HG02884 (cell line): ENCODE results near the gene SBNO2.
A peak's percentile ranks its signal among the peaks of the same experiment; 100 is the strongest.
"Not testable (repeated sequence)": the region's sequence is repeated elsewhere in the genome, so short reads cannot be mapped to it uniquely, and the experiment has no call there.

ENCODE experiments used
- ATAC-seq: cut with Tn5 transposase; IDR thresholded peaks from one replicate; pipeline ENCODE4 v1.9.1; 2021; ENCODE audit warnings: mild to moderate bottlenecking, moderate library complexity; ENCODE audit not compliant: unreplicated experiment

Gene SBNO2

DNA sequence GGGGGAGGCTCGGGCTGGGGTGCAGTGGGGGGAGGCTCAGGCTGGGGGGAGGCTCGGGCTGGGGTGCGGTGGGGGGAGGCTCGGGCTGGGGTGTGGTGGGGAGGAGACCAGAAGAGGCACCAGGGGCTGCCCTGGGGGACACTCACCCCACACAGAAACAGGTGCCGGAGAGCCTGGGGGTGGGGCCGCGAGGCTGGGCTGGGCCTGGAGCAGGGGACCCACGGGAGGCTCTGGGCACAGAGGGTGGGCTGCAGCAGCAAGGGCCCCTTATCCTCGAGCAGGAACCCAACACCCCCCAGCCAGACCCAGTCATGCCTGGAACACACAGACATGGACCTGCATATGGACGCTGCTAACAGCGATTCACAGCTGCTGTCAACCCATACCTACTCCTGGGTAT lies 35.9 kb downstream of the SBNO2 start:
- no peak for ATAC-seq

DNA sequence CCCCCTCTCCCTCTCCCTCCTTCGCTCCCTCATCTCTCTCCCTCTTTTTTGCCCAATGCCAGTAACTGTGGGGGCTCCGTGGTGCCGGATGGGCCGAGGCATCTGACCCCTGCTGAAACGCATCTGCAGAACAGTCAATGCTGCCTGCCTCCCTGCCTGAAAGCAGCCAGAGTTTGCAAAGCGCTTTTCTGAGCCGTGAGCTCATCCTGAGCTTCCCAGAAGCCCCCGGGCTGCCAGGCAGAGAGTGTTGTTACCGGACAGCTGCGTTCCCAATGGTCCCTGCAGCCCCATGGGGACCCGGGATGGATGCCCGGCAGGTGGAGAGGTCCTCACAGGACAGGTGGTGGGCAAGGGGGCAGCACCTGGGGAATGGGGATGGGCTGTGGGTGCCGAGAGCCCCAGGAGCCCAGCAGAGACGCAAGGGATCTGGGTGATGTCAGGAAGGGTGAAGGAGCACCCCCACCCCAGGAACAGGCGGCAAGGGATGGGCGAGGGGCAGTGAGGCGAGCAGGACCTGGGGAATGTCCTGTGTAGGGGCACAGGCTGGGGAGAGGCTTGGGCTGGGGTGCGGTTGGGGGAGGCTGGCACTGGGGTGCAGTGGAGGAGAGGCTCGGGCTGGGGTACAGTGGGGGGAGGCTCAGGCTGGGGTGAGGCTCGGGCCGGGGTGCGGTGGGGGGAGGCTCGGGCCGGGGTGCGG lies 37.3 kb downstream of the SBNO2 start:
- ATAC-seq = no peak

DNA sequence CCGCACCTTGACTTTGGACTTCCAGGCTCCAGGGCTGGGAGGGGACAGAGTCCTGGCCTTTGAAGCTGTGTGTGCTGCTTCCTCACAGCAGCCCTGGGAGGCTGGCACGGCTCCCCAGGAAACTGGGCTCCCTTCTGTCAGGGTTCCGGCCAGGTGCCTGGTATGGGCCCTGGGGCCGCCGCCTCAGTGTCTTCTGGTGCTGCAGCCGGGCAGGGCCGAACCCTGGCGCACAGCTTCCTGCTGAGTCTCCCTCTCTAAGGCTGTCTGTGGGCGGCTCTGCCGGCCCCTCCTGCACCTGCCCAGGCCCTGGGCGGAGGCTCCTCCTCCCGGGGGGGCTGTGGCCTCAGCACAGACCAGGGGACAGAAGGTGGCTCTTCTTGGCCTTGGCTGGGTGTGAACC lies 37.9 kb downstream of the SBNO2 start:
- no peak for ATAC-seq

DNA sequence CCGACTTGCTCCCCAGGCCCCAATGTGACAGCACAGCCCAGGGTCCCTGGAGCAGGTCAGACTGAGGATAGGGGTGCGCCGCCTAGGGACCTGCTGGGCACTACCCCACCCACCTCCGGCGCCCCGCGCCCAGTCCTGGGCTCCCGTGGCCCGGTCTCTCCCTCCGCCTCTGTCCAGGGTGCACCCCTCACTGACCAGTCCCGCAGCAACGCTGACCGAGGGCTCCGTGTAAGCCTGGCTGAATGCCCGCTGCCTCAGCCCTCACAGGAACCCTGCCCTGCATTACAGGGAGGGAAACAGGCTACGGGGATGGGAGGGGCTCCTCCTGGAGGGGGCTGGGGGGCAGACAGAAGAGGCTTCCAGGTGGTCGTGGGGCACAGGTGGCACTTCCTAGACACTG lies 38.6 kb downstream of the SBNO2 start:
- ATAC-seq = no peak

DNA sequence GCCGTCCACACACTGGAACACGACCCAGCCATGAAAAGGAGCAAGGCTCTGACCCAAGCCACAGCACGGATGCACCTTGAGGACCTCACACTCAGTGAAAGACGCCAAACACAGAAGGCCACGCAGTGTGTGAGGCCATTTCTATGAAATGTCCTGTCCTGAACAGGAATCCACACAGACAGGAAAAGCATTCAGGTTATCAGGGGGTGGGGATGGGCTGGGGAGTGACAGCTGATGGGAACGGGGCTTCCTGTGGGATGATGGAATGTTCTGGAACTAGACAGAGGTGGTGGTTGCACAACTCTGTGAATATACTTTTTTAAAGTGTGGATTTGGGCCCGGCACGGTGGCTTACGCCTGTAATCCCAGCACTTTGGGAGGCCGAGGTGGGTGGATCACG lies 39.6 kb downstream of the SBNO2 start:
- no peak for ATAC-seq

DNA sequence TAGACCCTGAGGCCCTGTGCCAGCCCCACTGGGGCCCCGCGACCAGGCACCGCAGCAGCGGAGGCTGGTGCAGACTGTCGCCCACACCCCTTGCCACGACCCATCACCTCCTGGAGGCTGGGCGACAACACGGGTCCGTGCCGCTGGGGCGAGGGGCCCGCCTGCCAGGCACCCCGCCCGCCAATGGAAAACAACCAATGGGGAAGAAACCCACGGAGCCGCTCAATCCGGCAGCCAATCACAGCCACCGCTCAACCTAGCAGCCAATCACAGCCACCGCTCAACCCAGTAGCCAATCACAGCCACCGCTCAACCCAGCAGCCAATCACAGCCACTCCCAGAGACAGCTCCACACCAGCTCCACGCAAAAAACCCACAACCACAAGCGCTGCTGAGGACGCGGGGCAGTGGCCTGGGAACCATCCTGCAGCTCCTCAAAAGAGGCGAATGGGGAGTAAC lies 40.6 kb downstream of the SBNO2 start:
- ATAC-seq = no peak

DNA sequence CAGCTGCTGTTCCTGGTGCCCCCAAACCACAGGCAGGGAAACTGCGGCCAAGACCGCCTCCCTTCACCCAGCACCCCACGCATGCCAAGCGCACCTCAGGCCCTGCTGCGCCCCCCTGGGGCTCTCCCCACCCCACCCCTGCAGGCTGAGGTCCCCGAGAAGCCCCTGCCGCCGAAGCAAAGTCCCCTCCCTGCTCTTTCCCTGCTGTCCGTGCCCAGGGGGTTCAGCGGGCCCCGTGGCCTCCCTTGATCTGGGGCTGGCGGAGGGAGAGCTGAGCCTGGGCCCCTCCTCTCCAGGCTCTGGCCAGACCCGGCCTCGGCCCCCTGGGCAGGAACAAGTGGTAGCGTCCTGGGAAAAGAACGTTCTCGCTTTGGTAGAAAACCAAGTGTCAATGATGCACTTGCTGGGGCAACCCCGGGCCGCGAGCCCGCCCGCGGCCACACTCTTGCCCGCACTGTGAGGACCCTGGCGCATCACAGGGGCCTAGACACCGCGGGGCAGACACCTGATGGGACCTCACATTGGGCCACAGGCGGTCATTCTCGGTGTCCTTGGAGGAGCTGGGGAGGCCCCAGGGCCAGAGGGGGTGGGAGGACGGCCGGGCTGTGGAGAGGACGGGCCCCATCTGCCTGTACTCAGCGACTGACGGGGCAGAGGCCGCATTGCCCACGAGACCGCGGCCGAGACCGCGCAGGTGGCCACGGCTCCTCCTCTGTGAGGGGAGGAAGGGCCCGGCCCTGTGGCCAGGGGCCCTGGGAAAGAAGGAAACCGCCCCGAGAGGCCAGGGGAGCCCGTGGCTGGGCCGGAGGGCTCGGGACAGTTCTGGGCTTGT lies 41.3 kb downstream of the SBNO2 start:
- no peak for ATAC-seq

DNA sequence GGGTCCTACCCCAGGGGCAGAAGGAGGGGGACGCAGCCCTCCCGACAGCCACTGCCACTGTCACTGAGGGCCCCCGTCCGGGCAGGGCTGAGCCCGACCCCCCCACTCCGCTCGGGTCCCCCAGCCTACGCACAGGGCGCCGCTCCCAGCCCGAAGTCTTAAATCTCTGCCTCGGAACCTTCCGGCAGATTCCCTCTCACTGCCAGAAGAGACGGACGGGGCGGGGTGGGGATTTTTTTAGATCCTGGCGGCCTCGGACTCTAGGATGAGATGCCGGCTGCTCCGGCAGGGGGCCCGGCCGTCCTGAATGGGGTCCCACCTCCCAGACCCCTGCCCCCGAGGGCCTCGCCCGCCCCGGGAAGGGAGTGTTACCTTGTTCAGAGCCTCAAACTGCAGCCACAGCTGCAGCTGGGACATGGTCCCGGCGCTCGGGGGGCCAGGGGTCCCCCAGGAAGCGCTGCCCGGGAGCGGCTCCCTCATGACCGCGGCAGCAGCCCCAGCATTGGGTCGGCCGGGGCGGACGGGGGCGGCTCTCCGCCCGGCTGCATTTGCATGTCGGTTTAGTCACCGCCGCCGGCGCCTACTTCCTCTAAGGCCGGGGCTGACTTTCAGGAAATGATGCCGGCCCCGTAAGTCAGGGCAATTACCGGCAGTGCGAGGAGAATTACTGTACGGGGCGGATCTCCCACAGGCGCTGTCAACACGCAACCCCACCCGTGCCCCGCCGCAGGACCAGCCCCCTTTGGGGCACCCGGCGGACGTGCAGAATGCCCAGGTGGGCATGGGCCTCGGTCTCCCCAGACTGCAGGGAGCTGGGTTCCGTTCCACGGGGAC lies 42.1 kb downstream of the SBNO2 start:
- ATAC-seq = peak; percentile 47

DNA sequence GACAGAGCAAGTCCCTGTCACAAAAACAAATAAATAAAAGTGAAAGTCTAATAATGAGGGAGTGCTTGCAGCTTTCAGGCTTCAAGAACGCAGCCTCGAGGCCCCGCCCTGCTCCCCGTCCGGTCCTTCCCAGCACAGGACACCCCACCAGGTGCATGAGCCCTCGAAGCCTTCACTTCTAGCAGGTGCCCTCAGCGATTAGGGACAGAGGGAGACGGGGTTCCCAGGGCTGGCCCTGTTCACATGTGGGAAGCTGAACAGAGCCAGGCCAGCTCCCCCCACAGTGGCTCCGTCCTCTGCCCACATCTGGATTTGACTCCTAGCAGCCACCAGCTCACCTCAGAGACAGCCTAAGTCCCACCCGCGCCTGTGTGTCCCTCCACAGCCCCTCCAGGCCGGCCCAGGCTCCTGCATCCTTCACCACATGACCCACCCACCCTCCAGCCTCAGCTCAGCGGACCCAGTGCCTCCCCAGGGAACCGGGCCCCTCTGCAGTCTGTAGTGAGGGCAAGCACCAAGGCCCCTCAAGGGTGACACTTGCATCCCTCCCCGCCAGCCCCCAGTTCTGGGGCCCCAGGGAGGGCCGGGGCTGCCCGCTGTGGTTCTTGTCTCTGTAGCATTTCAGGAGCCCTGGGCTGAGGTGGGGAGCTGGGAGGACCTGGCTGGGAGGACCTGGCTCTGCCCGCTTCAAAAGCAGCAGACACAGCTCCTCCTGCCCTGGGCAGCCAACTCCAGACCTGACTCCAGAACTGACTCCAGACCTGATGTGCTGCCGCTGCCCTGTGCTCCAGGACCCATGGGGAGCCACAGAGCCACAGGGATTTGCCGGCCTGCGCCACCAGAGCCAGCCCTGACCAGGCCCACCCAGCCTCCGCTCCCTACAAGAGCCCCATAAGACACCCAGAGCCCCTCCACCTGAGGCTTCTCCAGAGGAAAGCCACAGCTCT lies 43.0 kb downstream of the SBNO2 start:
- ATAC-seq = no peak

DNA sequence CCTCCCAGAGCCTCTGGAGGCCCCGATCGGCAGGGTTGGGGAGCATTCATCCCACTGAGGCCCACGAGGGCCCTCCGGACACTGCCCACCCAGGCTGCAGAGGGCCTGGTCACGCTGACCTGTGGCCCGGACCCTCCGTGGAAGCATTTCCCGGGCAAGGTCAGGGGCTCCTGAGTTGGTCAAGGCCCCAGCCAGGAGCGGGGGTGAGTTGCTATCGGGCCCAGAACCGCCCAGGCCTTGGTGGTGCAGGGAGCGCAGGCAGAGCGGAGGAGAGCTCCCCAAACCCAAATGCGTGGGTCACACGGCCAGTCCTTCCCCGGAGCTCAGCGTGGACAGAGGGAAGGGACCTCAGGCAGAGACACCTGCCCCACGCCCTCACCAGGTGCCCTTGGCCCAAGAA lies 44.5 kb downstream of the SBNO2 start:
- no peak for ATAC-seq

DNA sequence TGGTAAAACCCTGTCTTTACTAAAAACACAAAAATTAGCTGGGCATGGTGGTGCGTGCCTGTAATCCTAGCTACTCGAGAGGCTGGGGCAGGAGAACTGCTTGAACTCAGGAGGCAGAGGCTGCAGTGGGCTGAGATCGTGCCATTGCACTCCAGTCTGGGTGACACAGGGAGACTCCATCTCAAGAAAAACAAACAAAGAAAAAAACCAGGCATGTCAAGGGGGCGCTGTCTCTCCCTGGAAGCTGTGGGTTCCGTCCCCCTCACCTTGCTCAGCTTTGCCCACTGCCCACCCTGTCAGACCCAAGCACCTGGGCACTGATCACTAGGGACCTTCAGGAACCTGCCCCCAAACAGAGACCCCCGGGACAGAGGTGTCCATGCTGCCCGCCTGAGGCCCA lies 45.0 kb downstream of the SBNO2 start:
- not testable (repeated sequence) for ATAC-seq

DNA sequence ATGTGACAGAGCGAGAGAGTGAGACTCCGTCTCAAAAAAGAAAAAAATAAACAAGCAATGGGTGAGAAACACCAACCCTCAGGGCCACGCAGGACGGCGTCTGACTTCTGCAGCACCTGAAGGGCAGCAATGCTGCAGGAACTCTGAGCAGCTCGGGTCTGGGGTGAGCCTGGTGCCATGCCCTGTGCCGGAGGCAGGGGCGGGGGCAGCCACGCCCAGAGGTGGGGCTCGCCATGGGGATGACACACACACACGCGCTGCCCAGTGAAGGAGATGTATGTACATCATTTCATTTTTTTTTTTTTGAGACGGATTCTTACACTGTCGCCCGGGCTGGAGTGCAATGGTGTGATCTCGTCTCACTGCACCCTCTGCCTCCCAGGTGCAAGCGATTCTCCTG lies 46.0 kb downstream of the SBNO2 start:
- no peak for ATAC-seq

DNA sequence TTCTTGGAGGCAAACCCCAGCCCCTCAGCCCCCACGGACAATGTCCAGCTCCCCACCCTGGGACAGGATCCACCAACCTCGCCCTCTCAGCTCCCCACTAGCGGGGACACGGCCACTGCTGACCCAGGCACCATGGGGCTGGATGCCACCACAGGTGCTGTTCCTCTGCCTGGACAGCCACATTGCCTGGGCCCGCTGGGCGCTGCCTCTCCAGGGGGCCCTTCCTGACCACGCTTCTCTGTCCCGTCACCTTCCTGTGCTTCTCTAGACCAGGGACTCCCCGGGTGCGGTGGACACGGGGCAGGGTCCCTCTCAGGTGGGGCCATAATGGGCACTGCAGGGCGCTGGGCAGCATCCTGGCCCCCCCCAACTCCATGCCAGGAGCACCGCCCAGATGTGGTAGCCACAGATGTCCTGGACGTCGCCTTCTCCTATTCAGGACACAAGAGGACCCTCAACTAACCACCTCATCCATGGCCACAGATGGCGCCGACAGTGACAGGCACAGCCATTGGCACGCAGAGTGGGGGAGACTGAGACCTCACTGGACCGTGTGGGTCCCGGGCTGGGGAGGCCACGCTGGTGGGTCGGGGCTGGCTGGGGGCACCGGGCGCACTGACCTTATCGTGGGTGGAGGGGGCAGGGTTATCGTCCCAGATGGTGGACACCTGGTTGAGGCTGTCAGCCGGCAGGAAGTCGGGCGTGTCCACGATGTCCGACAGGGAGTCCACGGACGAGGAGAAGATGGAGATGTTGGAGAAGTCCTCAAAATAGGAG lies 46.9 kb downstream of the SBNO2 start:
- no peak for ATAC-seq

DNA sequence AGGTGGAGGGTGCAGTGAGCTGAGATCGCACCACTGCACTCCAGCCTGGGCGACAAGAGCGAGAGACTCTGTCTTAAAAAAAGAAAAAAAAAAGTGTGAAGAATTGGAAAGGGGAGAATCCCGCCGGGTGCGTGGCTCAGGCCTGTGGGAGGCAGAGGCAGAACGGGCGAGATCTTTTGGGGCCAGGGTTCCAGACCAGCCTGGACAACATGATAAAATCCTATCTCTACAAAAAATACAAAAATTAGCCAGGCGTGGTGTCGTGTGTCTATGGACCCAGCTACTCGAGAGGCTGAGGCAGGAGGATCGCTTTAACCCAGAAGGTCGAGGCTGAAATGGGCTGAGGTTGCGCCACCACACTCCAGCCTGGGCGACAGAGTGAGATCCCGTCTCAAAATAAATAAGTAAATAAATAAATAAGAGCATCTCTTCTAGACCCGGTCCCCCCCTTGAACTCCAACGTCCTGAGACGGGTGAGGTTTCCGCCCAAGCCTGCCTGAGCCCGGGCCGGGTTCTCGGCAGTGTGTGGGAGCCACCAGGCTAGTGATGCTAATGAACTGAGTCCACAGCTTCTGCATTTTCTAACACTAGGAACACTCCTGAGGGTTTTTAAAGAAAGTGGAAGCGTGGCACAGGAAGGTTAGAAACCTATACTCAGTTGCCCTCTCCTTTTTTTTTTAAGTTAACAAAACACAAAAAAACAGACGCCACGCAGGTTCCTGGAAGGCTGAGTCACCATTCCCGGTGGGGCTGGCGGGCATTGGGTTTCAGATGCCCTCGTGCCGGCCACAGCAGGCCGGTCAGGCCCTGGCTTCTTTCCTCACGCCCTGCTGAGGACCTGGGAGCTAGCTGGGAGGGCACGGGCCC lies 48.2 kb downstream of the SBNO2 start:
- no peak for ATAC-seq

DNA sequence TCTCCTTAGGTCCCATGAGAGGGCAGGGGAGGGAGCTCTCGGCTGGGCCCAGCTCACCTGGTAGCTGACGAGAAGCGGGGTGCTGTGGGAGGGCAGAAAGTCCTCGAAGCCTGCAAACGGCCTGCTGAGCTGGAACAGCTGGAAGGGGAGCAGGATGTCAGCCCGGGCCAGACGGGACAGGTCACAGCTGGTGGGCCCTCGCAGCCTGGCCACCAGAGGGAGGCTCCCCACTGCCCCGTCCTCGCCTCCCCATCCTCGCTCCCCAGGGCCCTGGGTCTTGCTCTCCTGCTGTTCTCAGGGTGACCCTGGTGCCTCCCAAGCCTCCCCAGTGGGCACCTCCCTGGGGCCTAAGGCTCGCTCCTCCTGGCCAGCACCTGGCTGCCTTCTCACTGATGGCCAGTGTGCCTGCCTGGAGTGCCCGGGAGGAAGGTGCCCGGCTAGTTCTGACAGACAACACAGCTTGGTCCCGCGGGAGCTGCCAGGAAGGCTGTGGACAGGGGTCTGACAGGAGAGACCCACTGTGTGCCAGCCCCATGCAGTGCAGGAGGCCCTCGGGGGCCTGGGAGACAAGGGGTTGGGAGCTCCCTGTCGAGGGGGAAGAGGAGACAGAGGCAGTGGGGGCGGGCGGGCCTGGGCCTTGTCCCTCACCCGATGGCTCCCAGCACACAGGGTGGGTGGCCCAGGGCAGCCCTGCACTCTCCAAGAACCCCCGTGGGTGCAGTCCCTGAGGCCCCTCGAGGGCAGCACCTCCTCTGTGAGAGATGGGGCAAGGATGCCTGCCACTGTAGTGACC lies 50.0 kb downstream of the SBNO2 start:
- no peak for ATAC-seq

DNA sequence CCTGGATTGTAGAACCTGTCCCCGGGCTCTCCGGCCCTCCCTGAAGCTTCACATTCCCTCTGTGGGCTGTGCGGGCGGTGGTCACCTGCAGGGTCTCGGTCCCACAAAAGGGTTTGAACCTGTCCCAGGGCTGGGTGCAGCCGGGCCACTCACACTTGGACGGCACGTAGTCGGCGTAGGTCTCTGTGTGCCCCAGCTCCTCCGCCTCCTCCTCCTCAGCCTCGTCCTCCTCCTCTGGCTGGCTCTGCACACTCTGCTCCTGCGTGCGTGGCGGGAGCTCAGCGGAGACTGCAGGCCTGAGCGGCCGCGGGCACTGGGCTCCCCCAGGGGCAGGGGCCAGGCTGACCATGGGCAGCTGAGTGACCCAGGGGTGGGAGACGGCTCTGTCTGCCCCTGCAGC lies 50.7 kb downstream of the SBNO2 start:
- no peak for ATAC-seq

DNA sequence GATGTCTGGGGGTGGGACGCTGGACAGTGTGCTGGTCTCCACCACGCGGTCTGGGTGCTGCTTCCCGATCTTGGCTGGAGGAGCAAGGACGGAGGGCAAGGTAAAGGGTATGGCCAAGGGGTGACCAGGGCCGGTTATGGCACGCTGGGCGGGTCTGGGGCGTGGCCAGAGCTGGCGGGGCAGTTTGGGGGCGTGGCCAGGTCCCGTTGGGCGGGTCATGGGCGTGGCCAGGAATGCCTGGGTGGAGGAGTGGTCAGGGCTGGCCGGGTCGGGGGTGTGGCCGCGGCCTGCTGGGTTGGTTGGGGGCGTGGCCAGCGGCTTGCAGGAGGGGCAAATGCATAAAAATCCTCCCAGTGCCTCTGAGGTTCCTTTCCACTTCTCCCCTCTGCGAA lies 51.1 kb downstream of the SBNO2 start:
- ATAC-seq = no peak
